ENCODE results near the gene MDFIC.

The MDFIC gene

GRCh38 chr7:114957444-114957843 is 35.5 kb downstream of the MDFIC start:
- DNase-seq: no peak

GRCh38 chr7:114959931-114960330 is 38.0 kb downstream of the MDFIC start:
- no peak for DNase-seq

GRCh38 chr7:114962441-114962840 is 40.5 kb downstream of the MDFIC start:
- DNase-seq: no peak

GRCh38 chr7:114966156-114966555 is 44.3 kb downstream of the MDFIC start:
- DNase-seq: no peak

- no peak for DNase-seq
Observed at GRCh38 chr7:114969096-114969495, 47.2 kb downstream of the MDFIC start.

- DNase-seq: no peak
Observed at GRCh38 chr7:114970308-114970707, 48.4 kb downstream of the MDFIC start.

GRCh38 chr7:114970732-114971131 is 48.8 kb downstream of the MDFIC start:
- DNase-seq: no peak

- no peak for DNase-seq
Observed at GRCh38 chr7:114972567-114972966, 50.7 kb downstream of the MDFIC start.

- DNase-seq: no peak
Observed at GRCh38 chr7:114973147-114973546, 51.3 kb downstream of the MDFIC start.

- DNase-seq: no peak
Observed at GRCh38 chr7:114975401-114975800, 53.5 kb downstream of the MDFIC start.

GRCh38 chr7:114976666-114977065 is 54.8 kb downstream of the MDFIC start:
- DNase-seq: no peak

- DNase-seq: no peak
Observed at GRCh38 chr7:114977277-114977676, 55.4 kb downstream of the MDFIC start.

- DNase-seq: no peak
Observed at GRCh38 chr7:114979388-114979787, 57.5 kb downstream of the MDFIC start.

GRCh38 chr7:114979803-114980507 is 58.1 kb downstream of the MDFIC start:
- DNase-seq: no peak

- DNase-seq: no peak
Observed at GRCh38 chr7:114981323-114981722, 59.4 kb downstream of the MDFIC start.

- no peak for DNase-seq
Observed at GRCh38 chr7:114985116-114985715, 63.3 kb downstream of the MDFIC start.

- no peak for DNase-seq
Observed at GRCh38 chr7:114986190-114987180, 64.6 kb downstream of the MDFIC start.

GRCh38 chr7:114988026-114988425 is 66.1 kb downstream of the MDFIC start:
- no peak for DNase-seq

GRCh38 chr7:114988755-114989375 is 67.0 kb downstream of the MDFIC start:
- DNase-seq: no peak

- DNase-seq: no peak
Observed at GRCh38 chr7:114989531-114989930, 67.6 kb downstream of the MDFIC start.

GRCh38 chr7:114997487-114998404 is 75.9 kb downstream of the MDFIC start:
- DNase-seq: no peak

- DNase-seq: no peak
Observed at GRCh38 chr7:115004121-115004520, 82.2 kb downstream of the MDFIC start.

Data from NCI-H2029 (cell line).